Skeletal muscle satellite cell (primary cell): ENCODE data around the gene C3orf49.
A peak's percentile ranks its signal among the peaks of the same experiment; 100 is the strongest.

Experiments used
- H3K27me3 ChIP-seq: 2 replicates; pipeline ENCODE4 v1.7.0; 2013; ENCODE audit warnings: low read length; ENCODE audit not compliant: control insufficient read depth, insufficient read depth
- H3K36me3 ChIP-seq: 2 replicates; pipeline ENCODE4 v1.7.0; 2013; ENCODE audit warnings: mild to moderate bottlenecking, control low read depth, low read length; ENCODE audit not compliant: insufficient read depth
- H3K4me1 ChIP-seq: 2 replicates; pipeline ENCODE4 v1.7.0; 2013; ENCODE audit warnings: low read length; ENCODE audit not compliant: control insufficient read depth, insufficient read depth
- H3K4me2 ChIP-seq: 2 replicates; pipeline ENCODE4 v1.7.0; 2013; ENCODE audit warnings: mild to moderate bottlenecking, low read length
- H3K4me3 ChIP-seq: 2 replicates; pipeline ENCODE4 v1.7.0; 2013; ENCODE audit warnings: low read length
- H3K9ac ChIP-seq: 2 replicates; pipeline ENCODE4 v1.7.0; 2013; ENCODE audit warnings: mild to moderate bottlenecking, low read depth, low read length, moderate library complexity
- H3K9me3 ChIP-seq: replicated peaks from 2 replicates; pipeline ENCODE4 v1.7.0; 2013; ENCODE audit warnings: mild to moderate bottlenecking, control low read depth, low read length

C3orf49 gene

GRCh38 chr3:63814237-63814636, 4.9 kb upstream of the C3orf49 start:
- Histone ChIP-seq H3K9ac (no peak overlapping the region), H3K36me3 (no peaks in the 10 kb centered on the region), H3K27me3 (no peaks in the 10 kb centered on the region), H3K9me3 (no peaks in the 10 kb centered on the region), H3K4me1 (peaks cover 3% of the 10 kb centered on the region), H3K4me3 (no peak overlapping the region), H3K4me2 (no peak overlapping the region)

GRCh38 chr3:63817225-63817624, 1.9 kb upstream of the C3orf49 start:
- H3K9me3 ChIP-seq = no peaks in the 10 kb centered on the region
- peaks cover 3% of the 10 kb centered on the region for H3K4me1 ChIP-seq
- H3K36me3 ChIP-seq = no peaks in the 10 kb centered on the region
- H3K27me3 ChIP-seq = no peaks in the 10 kb centered on the region
- no peak overlapping the region for H3K4me2 ChIP-seq
- no peak overlapping the region for H3K4me3 ChIP-seq
- no peak overlapping the region for H3K9ac ChIP-seq

GRCh38 chr3:63818282-63819150, 583 bp upstream of the C3orf49 start:
- peak overlapping the region; percentile 10 for H3K4me2 ChIP-seq
- no peaks in the 10 kb centered on the region for H3K27me3 ChIP-seq
- H3K4me1 ChIP-seq = peaks cover 3% of the 10 kb centered on the region
- H3K4me3 ChIP-seq = no peak overlapping the region
- H3K9ac ChIP-seq = no peak overlapping the region
- H3K36me3 ChIP-seq = no peaks in the 10 kb centered on the region
- H3K9me3 ChIP-seq = no peaks in the 10 kb centered on the region

GRCh38 chr3:63824309-63824708, 5.2 kb downstream of the C3orf49 start:
- Histone ChIP-seq H3K4me3 (no peak overlapping the region), H3K27me3 (no peaks in the 10 kb centered on the region), H3K9me3 (no peaks in the 10 kb centered on the region), H3K9ac (no peak overlapping the region), H3K4me2 (no peak overlapping the region), H3K4me1 (peaks cover 6% of the 10 kb centered on the region), H3K36me3 (peaks cover 8% of the 10 kb centered on the region)

- H3K9ac ChIP-seq = no peak overlapping the region
- H3K4me1 ChIP-seq = no peaks in the 10 kb centered on the region
- H3K4me2 ChIP-seq = no peak overlapping the region
- no peak overlapping the region for H3K4me3 ChIP-seq
- H3K36me3 ChIP-seq = peaks cover 27% of the 10 kb centered on the region
- H3K9me3 ChIP-seq = no peaks in the 10 kb centered on the region
- H3K27me3 ChIP-seq = no peaks in the 10 kb centered on the region
These were observed 11.4 kb downstream of the C3orf49 start for GRCh38 chr3:63830526-63830925.

- H3K36me3 ChIP-seq = peaks cover 29% of the 10 kb centered on the region
- no peak overlapping the region for H3K4me2 ChIP-seq
- H3K9ac ChIP-seq = no peak overlapping the region
- no peak overlapping the region for H3K4me3 ChIP-seq
- no peaks in the 10 kb centered on the region for H3K4me1 ChIP-seq
- no peaks in the 10 kb centered on the region for H3K27me3 ChIP-seq
- no peaks in the 10 kb centered on the region for H3K9me3 ChIP-seq
These were observed 13.3 kb downstream of the C3orf49 start for GRCh38 chr3:63832395-63832794.

GRCh38 chr3:63841704-63842103, 22.6 kb downstream of the C3orf49 start:
- Histone ChIP-seq H3K36me3 (peaks cover 2% of the 10 kb centered on the region), H3K4me3 (no peak overlapping the region), H3K4me1 (no peaks in the 10 kb centered on the region), H3K4me2 (no peak overlapping the region), H3K9me3 (no peaks in the 10 kb centered on the region), H3K9ac (no peak overlapping the region), H3K27me3 (no peaks in the 10 kb centered on the region)

DNA sequence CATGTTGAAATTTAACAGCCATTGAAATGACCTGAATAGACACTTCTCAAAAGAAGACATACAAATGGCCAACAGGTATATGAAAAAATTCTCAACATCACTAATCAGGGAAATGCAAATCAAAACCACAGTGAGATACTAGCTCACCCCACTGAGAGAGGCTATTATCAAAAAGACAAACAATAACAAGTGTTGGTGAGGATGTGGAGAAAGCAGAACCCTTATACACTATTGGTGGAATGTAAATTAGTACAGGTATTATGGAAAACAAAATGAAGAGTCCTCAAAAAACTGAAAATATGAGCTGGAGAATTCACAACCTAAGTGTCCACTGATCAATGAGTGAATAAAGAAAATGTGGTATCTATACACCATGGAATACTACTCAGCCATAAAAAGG, 23.0 kb downstream of the C3orf49 start:
- Histone ChIP-seq H3K4me2 (no peak overlapping the region), H3K9ac (no peak overlapping the region), H3K4me3 (no peak overlapping the region), H3K4me1 (no peaks in the 10 kb centered on the region), H3K27me3 (no peaks in the 10 kb centered on the region), H3K9me3 (no peaks in the 10 kb centered on the region), H3K36me3 (peaks cover 2% of the 10 kb centered on the region)

- Histone ChIP-seq H3K4me1 (no peaks in the 10 kb centered on the region), H3K36me3 (no peaks in the 10 kb centered on the region), H3K9ac (no peak overlapping the region), H3K27me3 (no peaks in the 10 kb centered on the region), H3K4me2 (no peak overlapping the region), H3K4me3 (no peak overlapping the region), H3K9me3 (no peaks in the 10 kb centered on the region)
These were observed 26.1 kb downstream of the C3orf49 start for GRCh38 chr3:63845215-63845614.

GRCh38 chr3:63847718-63848450, 28.8 kb downstream of the C3orf49 start:
- no peak overlapping the region for H3K4me3 ChIP-seq
- no peaks in the 10 kb centered on the region for H3K36me3 ChIP-seq
- no peaks in the 10 kb centered on the region for H3K27me3 ChIP-seq
- no peaks in the 10 kb centered on the region for H3K4me1 ChIP-seq
- H3K4me2 ChIP-seq = no peak overlapping the region
- H3K9ac ChIP-seq = no peak overlapping the region
- H3K9me3 ChIP-seq = no peaks in the 10 kb centered on the region

DNA sequence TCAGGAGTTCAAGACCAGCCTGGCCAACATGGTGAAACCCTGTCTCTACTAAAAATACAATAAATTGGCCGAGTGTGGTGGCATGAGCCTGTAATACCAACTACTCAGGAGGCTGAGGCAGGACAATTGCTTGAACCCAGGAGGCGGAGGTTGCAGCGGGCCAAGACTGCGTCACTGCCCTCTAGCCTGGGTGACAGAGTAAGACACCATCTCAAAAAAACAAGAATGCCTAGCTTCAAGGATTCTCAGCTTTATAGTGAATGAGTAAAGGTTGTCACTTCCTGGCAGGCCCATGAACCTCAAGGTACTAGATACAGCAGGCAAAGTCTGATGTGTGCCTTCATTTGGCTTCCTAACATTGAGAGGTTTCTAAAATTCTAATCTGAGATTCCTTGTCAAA, 30.1 kb downstream of the C3orf49 start:
- H3K4me1 ChIP-seq = no peaks in the 10 kb centered on the region
- no peaks in the 10 kb centered on the region for H3K36me3 ChIP-seq
- no peak overlapping the region for H3K4me3 ChIP-seq
- no peaks in the 10 kb centered on the region for H3K9me3 ChIP-seq
- no peaks in the 10 kb centered on the region for H3K27me3 ChIP-seq
- no peak overlapping the region for H3K9ac ChIP-seq
- no peak overlapping the region for H3K4me2 ChIP-seq
